HEK293 (cell line): ENCODE results near the gene COPB1.
"Not testable (repeated sequence)": the region's sequence is repeated elsewhere in the genome, so short reads cannot be mapped to it uniquely, and the experiment has no call there.

Experiments used
- CTCF ChIA-PET: fragments of 350-600 bp; formaldehyde crosslinking; extraction: SDS; loops from one replicate; lab custom pipeline; 2021; ENCODE audit warnings: antibody characterized with exemption; lab: Yijun Ruan, JAX
- POLR2A ChIA-PET: fragments of 300-600 bp; formaldehyde crosslinking; extraction: SDS; loops from one replicate; lab custom pipeline; 2020; ENCODE audit warnings: antibody characterized with exemption, inconsistent platforms; lab: Yijun Ruan, JAX
- H3K27ac ChIP-seq: fragments of 200-500 bp; sonication (Bioruptor generic); 2 replicates; pipeline ENCODE4 v1.5.1; 2014; ENCODE audit warnings: low read depth, low read length, control low read depth, inconsistent platforms; ENCODE audit errors: extremely low read depth
- H3K36me3 ChIP-seq, 2 experiments: fragments of 200-500 bp in 1 of 2; sonication (Bioruptor generic) in 1 of 2; 1 replicate in 1 of 2; 2 replicates in 1 of 2; pipeline ENCODE4 v1.5.1; 2014 to 2017; ENCODE audit warnings: inconsistent platforms in 2 of 2, low read length in 2 of 2; ENCODE audit not compliant: control insufficient read depth in 2 of 2, insufficient read depth in 1 of 2
- H3K4me1 ChIP-seq: fragments of 200-500 bp; sonication (Bioruptor generic); 2 replicates; pipeline ENCODE4 v1.5.1; 2014; ENCODE audit warnings: mild to moderate bottlenecking, low read length, inconsistent platforms; ENCODE audit not compliant: control insufficient read depth, insufficient read depth
- H3K4me3 ChIP-seq: 2 replicates; pipeline ENCODE4 v1.5.1; 2011; ENCODE audit warnings: low read depth, mild to moderate bottlenecking, control low read depth, low read length, moderate library complexity
- H3K9me3 ChIP-seq: fragments of 200-500 bp; sonication (Bioruptor generic); 2 replicates; pipeline ENCODE4 v1.5.1; 2014; ENCODE audit warnings: low read depth, low read length, inconsistent platforms; ENCODE audit not compliant: control insufficient read depth, insufficient read depth
- BCL11A ChIP-seq: fragments of 450-650 bp; formaldehyde crosslinking; IDR thresholded peaks from 2 replicates; pipeline ENCODE4 v1.5.1; 2016; ENCODE audit warnings: low read depth, missing biosample characterization, missing genetic modification characterization
- BCL11B ChIP-seq: fragments of 450-650 bp; formaldehyde crosslinking; IDR thresholded peaks from 2 replicates; pipeline ENCODE4 v1.5.1; 2016; ENCODE audit warnings: low read depth, missing biosample characterization, missing genetic modification characterization
- CTCF ChIP-seq: fragments of 450-650 bp; formaldehyde crosslinking; IDR thresholded peaks from 2 replicates; pipeline ENCODE4 v1.5.1; 2016; ENCODE audit warnings: missing biosample characterization, missing genetic modification characterization
- FEZF1 ChIP-seq: fragments of 450-650 bp; formaldehyde crosslinking; IDR thresholded peaks from 2 replicates; pipeline ENCODE4 v1.5.1; 2016; ENCODE audit warnings: missing biosample characterization, missing genetic modification characterization
- KLF17 ChIP-seq: fragments of 450-650 bp; formaldehyde crosslinking; IDR thresholded peaks from 2 replicates; pipeline ENCODE4 v1.5.1; 2016; ENCODE audit warnings: missing biosample characterization, missing genetic modification characterization
- MEIS1 ChIP-seq: sonication (generic); formaldehyde crosslinking; IDR thresholded peaks from 2 replicates; pipeline ENCODE4 v1.8.1; 2022; ENCODE audit warnings: missing genetic modification reagents, mild to moderate bottlenecking, borderline replicate concordance
- YY2 ChIP-seq: fragments of 450-650 bp; formaldehyde crosslinking; IDR thresholded peaks from 2 replicates; pipeline ENCODE4 v1.5.1; 2016; ENCODE audit warnings: missing biosample characterization, missing genetic modification characterization
- ZBTB17 ChIP-seq: fragments of 450-650 bp; formaldehyde crosslinking; IDR thresholded peaks from 2 replicates; pipeline ENCODE4 v1.5.1; 2016; ENCODE audit warnings: missing biosample characterization, missing genetic modification characterization
- ZNF19 ChIP-seq: fragments of 450-650 bp; formaldehyde crosslinking; IDR thresholded peaks from 2 replicates; pipeline ENCODE4; 2016; ENCODE audit warnings: missing biosample characterization, missing genetic modification characterization, low read depth
- ZNF221 ChIP-seq: fragments of 450-650 bp; formaldehyde crosslinking; IDR thresholded peaks from 2 replicates; pipeline ENCODE4 v1.5.1; 2017; ENCODE audit warnings: missing biosample characterization, missing genetic modification characterization, borderline replicate concordance
- ZNF302 ChIP-seq: fragments of 450-650 bp; formaldehyde crosslinking; IDR thresholded peaks from 2 replicates; pipeline ENCODE4 v1.5.1; 2016; ENCODE audit warnings: missing biosample characterization, missing genetic modification characterization, low read depth
- ZNF311 ChIP-seq: fragments of 450-650 bp; formaldehyde crosslinking; IDR thresholded peaks from 2 replicates; pipeline ENCODE4 v1.5.1; 2017; ENCODE audit warnings: missing biosample characterization, missing genetic modification characterization, borderline replicate concordance
- ZNF350 ChIP-seq: fragments of 450-650 bp; formaldehyde crosslinking; IDR thresholded peaks from 2 replicates; pipeline ENCODE4 v1.5.0; 2017; ENCODE audit warnings: missing biosample characterization, mild to moderate bottlenecking, missing genetic modification characterization
- ZNF48 ChIP-seq: fragments of 450-650 bp; formaldehyde crosslinking; IDR thresholded peaks from 2 replicates; pipeline ENCODE4 v1.5.1; 2016; ENCODE audit warnings: missing biosample characterization, missing genetic modification characterization
- ZNF654 ChIP-seq: fragments of 450-650 bp; formaldehyde crosslinking; IDR thresholded peaks from 2 replicates; pipeline ENCODE4 v1.5.1; 2016; ENCODE audit warnings: low read depth, missing biosample characterization, missing genetic modification characterization
- ZNF701 ChIP-seq: fragments of 450-650 bp; formaldehyde crosslinking; IDR thresholded peaks from 2 replicates; pipeline ENCODE4 v1.5.1; 2016; ENCODE audit warnings: missing biosample characterization, missing genetic modification characterization

The COPB1 gene

DNA sequence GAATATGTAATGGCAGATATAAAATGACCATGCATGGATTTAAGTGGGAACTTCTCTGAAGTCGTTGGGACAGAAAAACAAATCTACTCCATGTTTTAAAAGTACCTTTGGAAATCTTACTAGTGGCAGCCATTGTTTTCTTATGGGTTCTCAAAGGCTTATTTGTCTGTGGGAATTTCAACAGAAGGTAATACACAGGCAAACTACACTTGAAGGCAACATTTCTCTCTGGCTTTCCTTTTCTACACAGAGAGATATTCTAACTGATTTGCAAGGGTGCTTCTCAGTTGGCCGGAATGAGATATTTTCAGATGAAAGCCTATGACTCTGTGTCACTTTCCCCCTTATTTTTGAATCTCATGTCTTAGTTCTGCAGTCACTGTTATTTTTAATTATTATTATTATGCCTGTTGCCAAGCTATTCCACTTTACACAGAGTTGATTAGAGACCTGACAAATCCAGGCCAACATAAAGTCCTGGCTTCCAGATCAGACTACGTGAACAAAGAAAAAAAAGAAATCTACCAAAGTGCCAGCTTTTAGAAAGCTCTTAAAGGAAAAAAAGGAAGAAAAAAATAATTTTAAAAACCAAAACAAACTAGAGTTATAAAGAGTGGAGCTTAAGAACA lies 39.4 kb upstream of the COPB1 start:
- Histone ChIP-seq H3K4me1 (no peaks in the 10 kb centered on the region), H3K4me3 (no peak overlapping the region), H3K9me3 (no peaks in the 10 kb centered on the region), H3K36me3 (no peaks in the 10 kb centered on the region), H3K27ac (no peak overlapping the region)
- POLR2A ChIA-PET: no interaction called here
- TF ChIP-seq BCL11B (tag by site-specific recombination) (no peak), KLF17 (tag by site-specific recombination) (no peak), ZBTB17 (no peak), ZNF302 (tag by site-specific recombination) (no peak), BCL11A (tag by site-specific recombination) (no peak), ZNF19 (no peak), ZNF48 (no peak), ZNF221 (tag by site-specific recombination) (no peak), FEZF1 (tag by site-specific recombination) (no peak)
- CTCF ChIA-PET: interaction anchor here (0.5 to 3.5 kb wide), 4 partner anchors 9 to 369 kb away, joined by 3 to 22 read pairs (median 4); no protein-coding TSS in a partner anchor

GRCh38 chr11:14538271-14538925 lies 38.8 kb upstream of the COPB1 start:
- CTCF ChIA-PET: interaction anchor here (0.5 to 3.5 kb wide), 5 partner anchors 8 to 490 kb away, joined by 3 to 22 read pairs (median 4); no protein-coding TSS in a partner anchor
- Histone ChIP-seq H3K27ac (no peak overlapping the region), H3K9me3 (no peaks in the 10 kb centered on the region), H3K4me1 (no peaks in the 10 kb centered on the region), H3K36me3 (no peaks in the 10 kb centered on the region), H3K4me3 (no peak overlapping the region)
- POLR2A ChIA-PET: no interaction called here
- TF ChIP-seq ZNF311 (tag by site-specific recombination): no peak
- TF ChIP-seq CTCF (tag by site-specific recombination): no peak
- TF ChIP-seq ZNF701 (tag by site-specific recombination): no peak
- TF ChIP-seq YY2 (tag by site-specific recombination): no peak
- TF ChIP-seq ZNF350 (tag by site-specific recombination): no peak
- TF ChIP-seq, all 188 proteins: peak for 0

DNA sequence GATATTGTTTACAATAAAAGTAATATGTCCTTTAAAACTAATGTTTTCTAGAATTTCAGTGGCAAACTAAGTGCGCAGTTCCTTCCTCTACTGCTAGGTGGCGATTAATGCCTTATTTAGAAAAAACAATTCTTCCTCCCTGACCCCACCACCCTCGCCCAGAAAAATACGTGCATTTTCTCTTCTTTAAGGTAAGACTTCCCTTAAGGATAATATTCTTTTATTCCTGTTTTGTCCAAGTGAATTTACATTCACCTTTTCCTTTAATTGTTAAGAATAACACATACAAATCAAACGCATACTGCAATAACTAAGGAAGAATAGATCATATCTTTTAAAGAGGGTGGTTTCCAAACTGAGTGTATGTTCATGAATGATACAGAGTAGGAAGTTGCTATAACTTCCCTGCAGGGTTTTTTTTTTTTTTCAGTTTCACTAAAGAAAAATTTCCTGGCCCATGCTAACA lies 37.6 kb upstream of the COPB1 start:
- Histone ChIP-seq H3K36me3 (no peaks in the 10 kb centered on the region), H3K9me3 (no peaks in the 10 kb centered on the region), H3K27ac (no peak overlapping the region), H3K4me1 (no peaks in the 10 kb centered on the region), H3K4me3 (no peak overlapping the region)
- CTCF ChIA-PET: interaction anchor here (0.6 to 3.5 kb wide), 8 partner anchors 10 to 623 kb away, joined by 3 to 22 read pairs (median 4); no protein-coding TSS in a partner anchor
- POLR2A ChIA-PET: no interaction called here
- peak; percentile 35 for TF ChIP-seq ZNF654 (tag by site-specific recombination)
- TF ChIP-seq MEIS1: no peak

DNA sequence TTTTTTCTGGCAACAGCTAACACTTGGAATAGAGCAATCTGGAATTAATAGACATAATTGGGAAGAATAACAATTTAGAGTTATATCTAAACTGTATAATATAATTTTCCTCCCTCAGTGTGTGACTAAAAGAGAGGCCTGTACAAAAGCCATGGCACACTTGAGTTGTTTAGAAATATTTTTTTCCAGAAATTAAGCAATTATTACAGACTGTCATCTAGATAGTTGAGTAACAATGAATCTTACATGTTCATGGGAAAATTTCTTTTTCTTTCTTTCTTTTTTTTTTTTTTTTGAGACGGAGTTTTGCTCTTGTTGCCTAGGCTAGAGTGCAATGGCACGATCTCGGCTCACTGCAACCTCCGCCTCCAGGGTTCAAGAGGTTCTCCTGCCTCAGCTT lies 35.6 kb upstream of the COPB1 start:
- POLR2A ChIA-PET, H3K27ac ChIP-seq, H3K4me1 ChIP-seq, H3K9me3 ChIP-seq, H3K4me3 ChIP-seq, H3K36me3 ChIP-seq: not testable (repeated sequence)
- CTCF ChIA-PET: interaction anchor here (0.6 to 1.2 kb wide), 3 partner anchors 20 to 373 kb away, joined by 3 to 8 read pairs (median 4); no protein-coding TSS in a partner anchor
